ENCODE data around the gene PPM1H.

DNA sequence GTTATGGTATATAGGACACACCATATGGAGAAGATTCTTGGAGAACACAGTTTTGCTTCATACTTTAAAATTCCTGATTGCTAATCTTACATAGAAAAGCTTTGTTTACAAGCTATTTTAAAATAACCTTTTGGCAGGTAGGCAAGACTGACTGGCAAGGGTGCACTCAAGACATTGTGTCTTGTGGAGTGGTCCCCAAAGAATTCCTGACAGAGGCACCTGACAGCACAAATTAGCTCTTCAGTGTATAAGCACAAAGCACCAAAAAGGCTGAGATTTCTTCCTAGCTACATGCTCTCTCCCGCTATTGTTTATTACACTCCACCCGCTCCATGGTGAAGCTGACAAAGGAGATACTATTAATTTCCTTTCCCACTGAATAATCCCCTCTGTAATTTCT lies 329.0 kb downstream of the PPM1H start:
- TF ChIP-seq EZH2 (IDR thresholded peaks at IDR 0.05) (no peak), POLR2AphosphoS5 (IDR thresholded peaks at IDR 0.05; ENCODE audit: borderline replicate concordance, low read depth, low read length) (no peak)

Measured in SK-N-MC (cell line).